Endothelial cell of umbilical vein (primary cell): ENCODE results near the gene APBA2. TPM values are rescaled to one million over a fixed set of nuclear protein-coding genes. Genes with fewer than 3 reads are reported as not detected.

ENCODE experiments used
- BruUV-seq: library from RNA; stranded (reverse); fragments of 400-500 nt; replicated peaks from 2 replicates; lab custom pipeline; 2021; lab: Mats Ljungman, UMichigan
- CTCF ChIA-PET: fragments of 300-600, 350-600 bp; sonication (Branson Sonifier 250); formaldehyde crosslinking; loops from one replicate; lab custom pipeline; 2021; ENCODE audit warnings: antibody characterized with exemption, inconsistent platforms; lab: Charles Lee
- POLR2A ChIA-PET: fragments of 300-600, 350-600 bp; sonication (Branson Sonifier 250); formaldehyde crosslinking; loops from one replicate; lab custom pipeline; 2021; ENCODE audit warnings: antibody characterized with exemption, inconsistent platforms; lab: Charles Lee
- DNase-seq: peaks from one replicate; pipeline ENCODE4 v3.0.0-alpha.2; 2011; ENCODE audit warnings: low read depth, low spot score
- FAIRE-seq: peaks from 2 replicates; lab custom pipeline; 2011; peaks lifted over from hg19 to GRCh38; lab: Jason Lieb, UNC
- H2AFZ ChIP-seq: 2 replicates; pipeline ENCODE4 v1.6.0; 2012; ENCODE audit warnings: low read depth, low read length, control low read depth, inconsistent platforms
- H3K27ac ChIP-seq: 2 replicates; pipeline ENCODE4 v1.5.1; 2011; ENCODE audit warnings: low read depth, mild to moderate bottlenecking, control low read depth, low read length, moderate library complexity; ENCODE audit not compliant: insufficient read depth
- H3K27me3 ChIP-seq, 2 experiments: 2 replicates each; pipeline versions ENCODE4 v1.6.0 to v1.6.1; 2011; ENCODE audit warnings: low read length in 2 of 2, mixed read lengths in 1 of 2; ENCODE audit not compliant: control insufficient read depth in 2 of 2, insufficient read depth in 2 of 2
- H3K36me3 ChIP-seq, 2 experiments: 2 replicates in 1 of 2; 3 replicates in 1 of 2; pipeline ENCODE4 v1.5.1; 2011; ENCODE audit warnings: low read length in 2 of 2, mild to moderate bottlenecking in 1 of 2, moderate library complexity in 1 of 2; ENCODE audit not compliant: control insufficient read depth in 2 of 2, insufficient read depth in 2 of 2; ENCODE audit errors: extremely low read depth in 1 of 2
- H3K4me1 ChIP-seq: 3 replicates; pipeline ENCODE4 v1.5.1; 2011; ENCODE audit warnings: mild to moderate bottlenecking, low read length; ENCODE audit not compliant: control insufficient read depth, insufficient read depth; ENCODE audit errors: extremely low read depth
- H3K4me2 ChIP-seq: 2 replicates; pipeline ENCODE4 v1.6.1; 2011; ENCODE audit warnings: low read length, control low read depth, mixed read lengths; ENCODE audit not compliant: insufficient read depth
- H3K4me3 ChIP-seq, 3 experiments: fragments of 200-600 bp in 1 of 3; sonication (generic), shearing (Covaris generic) in 1 of 3; replicated peaks in 1 of 3; 2 replicates each; pipeline ENCODE4 v1.5.1; 2011 to 2016; ENCODE audit warnings: control low read depth in 3 of 3, low read length in 3 of 3, mild to moderate bottlenecking in 2 of 3, inconsistent platforms in 1 of 3, low read depth in 1 of 3, moderate library complexity in 1 of 3; ENCODE audit not compliant: insufficient read depth in 1 of 3
- H3K79me2 ChIP-seq: 2 replicates; pipeline ENCODE4 v1.6.0; 2012; ENCODE audit warnings: low read length, inconsistent platforms; ENCODE audit not compliant: control insufficient read depth, insufficient read depth
- H3K9ac ChIP-seq: replicated peaks from 2 replicates; pipeline ENCODE3; 2011; ENCODE audit warnings: low read length, control low read depth; ENCODE audit not compliant: insufficient read depth; ENCODE audit errors: extremely low read depth
- H3K9me1 ChIP-seq: replicated peaks from 3 replicates; pipeline ENCODE4 v1.6.0; 2011; ENCODE audit warnings: mild to moderate bottlenecking, low read length; ENCODE audit not compliant: control insufficient read depth, insufficient read depth; ENCODE audit errors: extremely low read depth
- H3K9me3 ChIP-seq: replicated peaks from 2 replicates; pipeline ENCODE4 v1.5.1; 2012; ENCODE audit warnings: low read length, inconsistent platforms; ENCODE audit not compliant: control insufficient read depth, insufficient read depth
- H4K20me1 ChIP-seq: replicated peaks from 2 replicates; pipeline ENCODE3; 2011; ENCODE audit warnings: mild to moderate bottlenecking, low read length; ENCODE audit not compliant: control insufficient read depth, insufficient read depth; ENCODE audit errors: extremely low read depth
- CTCF ChIP-seq, 2 donors: IDR thresholded peaks; 1 replicate in 1 of 2; 2 replicates in 1 of 2; pipeline ENCODE4 v1.5.1; 2011; ENCODE audit warnings: low read length in 2 of 2, mild to moderate bottlenecking in 2 of 2, moderate library complexity in 2 of 2, control low read depth in 1 of 2, inconsistent platforms in 1 of 2, low read depth in 1 of 2; ENCODE audit not compliant: insufficient read depth in 1 of 2; ENCODE audit errors: extremely low read depth in 1 of 2
- EZH2 ChIP-seq: IDR thresholded peaks from 2 replicates; pipeline ENCODE4 v1.6.1; 2012; ENCODE audit warnings: borderline replicate concordance, low read depth, mild to moderate bottlenecking, moderate library complexity, low read length, inconsistent platforms; ENCODE audit not compliant: severe bottlenecking
- FOS ChIP-seq: IDR thresholded peaks from 2 replicates; pipeline ENCODE4 v1.6.1; 2011; ENCODE audit warnings: mild to moderate bottlenecking, low read length, moderate library complexity, borderline replicate concordance; ENCODE audit not compliant: insufficient read depth
- GATA2 ChIP-seq: IDR thresholded peaks from 2 replicates; pipeline ENCODE4 v1.7.0; 2011; ENCODE audit warnings: low read depth, mild to moderate bottlenecking, moderate library complexity, mixed read lengths, low read length; ENCODE audit not compliant: insufficient read length, insufficient read depth
- JUN ChIP-seq: IDR thresholded peaks from 2 replicates; pipeline ENCODE4 v1.6.1; 2011; ENCODE audit warnings: borderline replicate concordance, low read depth; ENCODE audit not compliant: insufficient read length, insufficient read depth
- MAX ChIP-seq: IDR thresholded peaks from 2 replicates; pipeline ENCODE4 v1.6.1; 2011; ENCODE audit not compliant: insufficient read depth, insufficient read length
- MYC ChIP-seq: IDR thresholded peaks from one replicate; pipeline ENCODE4 v1.6.1; 2011; ENCODE audit warnings: mild to moderate bottlenecking, low read depth, low read length
- POLR2A ChIP-seq: IDR thresholded peaks from 2 replicates; pipeline ENCODE4 v1.6.1; 2012; ENCODE audit warnings: low read depth, mild to moderate bottlenecking, control low read depth, low read length
- POLR2AphosphoS5 ChIP-seq: IDR thresholded peaks from 2 replicates; pipeline ENCODE4 v1.6.1; 2012; ENCODE audit warnings: low read depth, mild to moderate bottlenecking, control low read depth, low read length, moderate library complexity; ENCODE audit not compliant: insufficient read depth
- dilution Hi-C: fragments of 300-500 bp; cut with MboI; formaldehyde crosslinking; loops from one replicate; pipeline ENCODE4 v1.15.0; 2019; ENCODE audit warnings: low sequenced_read_pairs; ENCODE audit not compliant: extremely low pct_ligation_motif_present
- intact Hi-C: fragments of 100-400 bp; cut with micrococcal nuclease; formaldehyde crosslinking; loops from one replicate; pipeline ENCODE4 v1.10.0; 2022
- polyA plus RNA-seq, 4 experiments: library from polyadenylated mRNA; depleted of rRNA in 3 of 4; stranded (reverse) in 3 of 4; unstranded in 1 of 4; fragments of >200 nt; gene quantifications; 2 replicates each; pipeline versions ENCODE4 v1.2.1 to v1.2.3, GENCODE V29; 2011 to 2012; ENCODE audit warnings: missing spikeins in 1 of 4
- total RNA-seq: library from RNA; stranded (reverse); gene quantifications from 2 replicates; pipeline ENCODE4 v1.2.3, GENCODE V29; 2021

APBA2 gene
- total and polyA plus RNA-seq, 2 donors (not counting 3 experiments of a cell fraction or from before 2014, with no cell fraction given): 5.7 to 11.1 TPM

- H3K4me2 ChIP-seq: no peak overlapping the region
- dilution Hi-C loops: no loop called here
These were observed 185.6 kb downstream of the APBA2 start for GRCh38 chr15:29071232-29071881.

More at GRCh38 chr15:29071232-29071881, 185.6 kb downstream of the APBA2 start:
- TF ChIP-seq POLR2A: no peak
- TF ChIP-seq FOS: no peak
- no peak for TF ChIP-seq POLR2AphosphoS5
- no peak for TF ChIP-seq JUN
- TF ChIP-seq MAX: no peak
- no peak for TF ChIP-seq MYC
- no peak for TF ChIP-seq CTCF (IDR thresholded peaks at IDR 0.05; ENCODE audit: extremely low read depth in 1 of 2, insufficient read depth in 1 of 2, low read depth in 1 of 2, low read length in 2 of 2)
- TF ChIP-seq GATA2: no peak
- no peak for TF ChIP-seq EZH2
- no peaks in the 10 kb centered on the region for H3K27me3 ChIP-seq
- intact Hi-C loops: loop anchor here (10.0 kb wide), 1 partner anchor 57 kb away; no protein-coding TSS in a partner anchor
- no TSS peak for BruUV-seq
- no peak overlapping the region for H2AFZ ChIP-seq
- ChIA-PET POLR2A (no interaction called here), CTCF (interaction anchor here (0.8 kb wide), 1 partner anchor 17 kb away, joined by 3 read pairs; no protein-coding TSS in a partner anchor)
- no peak overlapping the region for H3K27ac ChIP-seq
- no peaks in the 10 kb centered on the region for H3K9me1 ChIP-seq
- H3K9me3 ChIP-seq: no peaks in the 10 kb centered on the region
- H3K36me3 ChIP-seq: no peaks in the 10 kb centered on the region
- no peak overlapping the region for H3K4me3 ChIP-seq
- FAIRE-seq: no peak
- H3K79me2 ChIP-seq: no peaks in the 10 kb centered on the region
- no peak overlapping the region for H3K9ac ChIP-seq
- H3K4me1 ChIP-seq: peaks cover 5% of the 10 kb centered on the region
- no peak for DNase-seq
- H4K20me1 ChIP-seq: no peaks in the 10 kb centered on the region
